PC-3 (cell line): Measurements from ENCODE around the gene PABPN1. TPM values are rescaled to one million over a fixed set of nuclear protein-coding genes. Genes with fewer than 3 reads are reported as not detected.

Experiments
- ATAC-seq: fragments of 200-7000 bp; cut with Tn5 transposase; 2 replicates; pipeline ENCODE4 v1.9.1; 2020; ENCODE audit warnings: mild to moderate bottlenecking, moderate library complexity
- BruUV-seq: library from RNA; stranded (reverse); fragments of 400-500 nt; replicated peaks from 2 replicates; lab custom pipeline; 2021; lab: Mats Ljungman, UMichigan
- CTCF ChIA-PET: fragments of 300-600 bp; sonication (Branson Sonifier 250); formaldehyde crosslinking; loops from one replicate; lab custom pipeline; 2022; ENCODE audit warnings: antibody characterized with exemption; lab: Charles Lee
- POLR2A ChIA-PET: fragments of 300-600 bp; sonication (Branson Sonifier 250); formaldehyde crosslinking; loops from one replicate; lab custom pipeline; 2022; ENCODE audit warnings: antibody characterized with exemption; ENCODE audit not compliant: unreplicated experiment; lab: Charles Lee
- DNase-seq: peaks from one replicate; pipeline ENCODE4 v3.0.0-alpha.2; 2015
- H2AFZ ChIP-seq: fragments of 300-600 bp; sonication (generic); 2 replicates; pipeline ENCODE4 v1.6.0; 2016; ENCODE audit warnings: antibody characterized with exemption, low read length
- H3F3A ChIP-seq: fragments of 300-600 bp; sonication (generic); one replicate; pipeline ENCODE4 v1.6.0; 2017; ENCODE audit warnings: antibody characterized with exemption, low read length, control low read depth, mild to moderate bottlenecking; ENCODE audit not compliant: unreplicated experiment
- H3K27ac ChIP-seq: fragments of 300-600 bp; sonication (generic); 2 replicates; pipeline ENCODE4 v1.5.1; 2016; ENCODE audit warnings: mild to moderate bottlenecking, low read length
- H3K27me3 ChIP-seq: fragments of 300-600 bp; sonication (generic); 2 replicates; pipeline ENCODE4 v1.6.1; 2016; ENCODE audit warnings: low read length, mixed read lengths
- H3K36me3 ChIP-seq: fragments of 300-600 bp; sonication (generic); 2 replicates; pipeline ENCODE4 v1.6.1; 2016; ENCODE audit warnings: low read depth, mixed run types, low read length, mixed read lengths
- H3K4me1 ChIP-seq: fragments of 300-600 bp; sonication (generic); 2 replicates; pipeline ENCODE4 v1.5.1; 2016; ENCODE audit warnings: low read length; ENCODE audit not compliant: insufficient read depth
- H3K4me2 ChIP-seq: fragments of 300-600 bp; sonication (generic); 2 replicates; pipeline ENCODE4 v1.6.0; 2016; ENCODE audit warnings: low read length
- H3K4me3 ChIP-seq: fragments of 300-600 bp; sonication (generic); 2 replicates; pipeline ENCODE4 v1.5.1; 2016; ENCODE audit warnings: mild to moderate bottlenecking, low read length, mixed read lengths
- H3K79me2 ChIP-seq: fragments of 300-600 bp; sonication (generic); 2 replicates; pipeline ENCODE4 v1.6.1; 2017; ENCODE audit warnings: low read length, mixed read lengths
- H3K9ac ChIP-seq: fragments of 300-600 bp; sonication (generic); 2 replicates; pipeline ENCODE4 v1.6.0; 2016; ENCODE audit warnings: mild to moderate bottlenecking, low read length
- H3K9me2 ChIP-seq: fragments of 300-600 bp; sonication (generic); replicated peaks from 2 replicates; pipeline ENCODE4 v1.6.1; 2016; ENCODE audit warnings: mixed run types, low read length, mixed read lengths
- H3K9me3 ChIP-seq: fragments of 300-600 bp; sonication (generic); 2 replicates; pipeline ENCODE4 v1.6.1; 2016; ENCODE audit warnings: low read length, mixed read lengths
- H4K20me1 ChIP-seq: fragments of 300-600 bp; sonication (generic); 2 replicates; pipeline ENCODE4 v1.6.1; 2016; ENCODE audit warnings: low read length, mixed read lengths
- CTCF ChIP-seq: fragments of 300-600 bp; sonication (generic); conservative IDR thresholded peaks from 2 replicates; pipeline ENCODE4 v1.5.1; 2017; ENCODE audit warnings: antibody characterized with exemption, low read depth, mild to moderate bottlenecking, low read length
- EZH2 ChIP-seq: fragments of 300-600 bp; sonication (generic); IDR thresholded peaks from one replicate; pipeline ENCODE4 v1.6.1; 2017; ENCODE audit warnings: antibody characterized with exemption, mild to moderate bottlenecking, low read length; ENCODE audit not compliant: unreplicated experiment
- EZH2phosphoT487 ChIP-seq: fragments of 300-600 bp; sonication (generic); IDR thresholded peaks from 2 replicates; pipeline ENCODE4 v1.6.1; 2018; ENCODE audit warnings: mild to moderate bottlenecking, antibody characterized with exemption, low read length, borderline replicate concordance
- intact Hi-C: fragments of 100-400 bp; cut with micrococcal nuclease; formaldehyde crosslinking; loops from 2 replicates; pipeline ENCODE4 v1.9.0; 2023
- total RNA-seq: library from RNA; depleted of rRNA; stranded (reverse); fragments of >200 nt; gene quantifications from 2 replicates; pipeline ENCODE4 v1.2.3, GENCODE V29; 2014

The PABPN1 gene
- total RNA-seq, 1 experiment from 2014 or later: 89.1 TPM

GRCh38 chr14:23284654-23285529, 36.4 kb upstream of the PABPN1 start:
- no peaks in the 10 kb centered on the region for H3F3A ChIP-seq
- ChIA-PET POLR2A (interaction anchor here (0.6 kb wide), 1 partner anchor 830 kb away, joined by 26 read pairs; the partner anchor contains the start of genes DCAF11 and NRL), CTCF (no interaction called here)
- TSS peak; percentile 41 for BruUV-seq
- no peak for DNase-seq
- no peak for ATAC-seq
- peak overlapping the region; percentile 92 for H3K9ac ChIP-seq
- H3K9me2 ChIP-seq: no peaks in the 10 kb centered on the region
- H2AFZ ChIP-seq: peak overlapping the region; percentile 99
- H3K4me1 ChIP-seq: peaks cover 20% of the 10 kb centered on the region
- no peak for TF ChIP-seq EZH2
- TF ChIP-seq EZH2phosphoT487: no peak
- no peak for TF ChIP-seq CTCF
- H3K27ac ChIP-seq: no peak overlapping the region
- no peaks in the 10 kb centered on the region for H3K9me3 ChIP-seq
- no peaks in the 10 kb centered on the region for H4K20me1 ChIP-seq
- intact Hi-C loops: loop anchor here (5.0 kb wide), 1 partner anchor 163 kb away; no protein-coding TSS in a partner anchor
- H3K4me3 ChIP-seq: peak overlapping the region; percentile 100
- peaks cover 27% of the 10 kb centered on the region for H3K79me2 ChIP-seq
- H3K4me2 ChIP-seq: peak overlapping the region; percentile 95
- no peaks in the 10 kb centered on the region for H3K36me3 ChIP-seq
- H3K27me3 ChIP-seq: no peaks in the 10 kb centered on the region

- Histone ChIP-seq H4K20me1 (no peaks in the 10 kb centered on the region), H3K9ac (peak overlapping the region; percentile 92), H3K4me3 (peak overlapping the region; percentile 100), H3K27me3 (no peaks in the 10 kb centered on the region), H3K36me3 (no peaks in the 10 kb centered on the region), H3F3A (no peaks in the 10 kb centered on the region), H3K79me2 (peaks cover 27% of the 10 kb centered on the region), H2AFZ (peak overlapping the region; percentile 99), H3K4me1 (peaks cover 20% of the 10 kb centered on the region), H3K27ac (no peak overlapping the region), H3K4me2 (peak overlapping the region; percentile 95), H3K9me3 (no peaks in the 10 kb centered on the region), H3K9me2 (no peaks in the 10 kb centered on the region)
- intact Hi-C loops: loop anchor here (1.0 to 5.0 kb wide), 2 partner anchors 16 to 163 kb away; no protein-coding TSS in a partner anchor
- CTCF ChIA-PET: interaction anchor here (1.3 kb wide), 1 partner anchor 15 kb away, joined by 8 read pairs; no protein-coding TSS in a partner anchor
- TF ChIP-seq EZH2 (no peak), EZH2phosphoT487 (no peak), CTCF (no peak)
- POLR2A ChIA-PET: interaction anchor here (0.6 to 0.9 kb wide), 3 partner anchors 15 to 829 kb away, joined by 4 to 26 read pairs (median 6); partner anchors contain the start of genes DCAF11, NRL and PPP1R3E
- ATAC-seq (peak; percentile 26), DNase-seq (no peak)
- no TSS peak for BruUV-seq
Observed at GRCh38 chr14:23285530-23286019, 35.7 kb upstream of the PABPN1 start.
